GM19397 (cell line): ENCODE measurements around the gene GH1.
"Not testable (repeated sequence)": the region's sequence is repeated elsewhere in the genome, so short reads cannot be mapped to it uniquely, and the experiment has no call there.

Experiments
- ATAC-seq: cut with Tn5 transposase; IDR thresholded peaks from one replicate; pipeline ENCODE4 v1.9.1; 2021; ENCODE audit warnings: mild to moderate bottlenecking, moderate library complexity; ENCODE audit not compliant: unreplicated experiment

Gene GH1

DNA sequence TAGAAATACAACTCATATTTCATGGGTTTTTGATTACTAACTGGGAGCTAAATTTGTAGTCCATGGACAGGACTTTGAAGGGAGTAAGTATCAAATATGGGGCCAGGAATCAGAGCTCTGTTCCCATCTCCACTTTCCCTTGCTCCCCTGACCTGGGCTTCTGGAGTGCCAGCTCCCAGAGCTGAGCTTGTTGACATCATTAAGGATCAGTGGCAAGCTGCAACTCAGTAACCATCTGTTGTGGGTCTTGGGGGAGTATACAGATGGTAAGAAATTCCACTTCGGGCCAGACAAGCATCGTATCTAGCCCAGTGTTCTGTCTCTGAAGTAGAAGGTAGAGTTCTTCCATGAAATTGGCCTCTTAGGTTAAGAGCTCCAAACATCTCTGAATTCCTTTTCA lies 16.7 kb downstream of the GH1 start:
- ATAC-seq: not testable (repeated sequence)

DNA sequence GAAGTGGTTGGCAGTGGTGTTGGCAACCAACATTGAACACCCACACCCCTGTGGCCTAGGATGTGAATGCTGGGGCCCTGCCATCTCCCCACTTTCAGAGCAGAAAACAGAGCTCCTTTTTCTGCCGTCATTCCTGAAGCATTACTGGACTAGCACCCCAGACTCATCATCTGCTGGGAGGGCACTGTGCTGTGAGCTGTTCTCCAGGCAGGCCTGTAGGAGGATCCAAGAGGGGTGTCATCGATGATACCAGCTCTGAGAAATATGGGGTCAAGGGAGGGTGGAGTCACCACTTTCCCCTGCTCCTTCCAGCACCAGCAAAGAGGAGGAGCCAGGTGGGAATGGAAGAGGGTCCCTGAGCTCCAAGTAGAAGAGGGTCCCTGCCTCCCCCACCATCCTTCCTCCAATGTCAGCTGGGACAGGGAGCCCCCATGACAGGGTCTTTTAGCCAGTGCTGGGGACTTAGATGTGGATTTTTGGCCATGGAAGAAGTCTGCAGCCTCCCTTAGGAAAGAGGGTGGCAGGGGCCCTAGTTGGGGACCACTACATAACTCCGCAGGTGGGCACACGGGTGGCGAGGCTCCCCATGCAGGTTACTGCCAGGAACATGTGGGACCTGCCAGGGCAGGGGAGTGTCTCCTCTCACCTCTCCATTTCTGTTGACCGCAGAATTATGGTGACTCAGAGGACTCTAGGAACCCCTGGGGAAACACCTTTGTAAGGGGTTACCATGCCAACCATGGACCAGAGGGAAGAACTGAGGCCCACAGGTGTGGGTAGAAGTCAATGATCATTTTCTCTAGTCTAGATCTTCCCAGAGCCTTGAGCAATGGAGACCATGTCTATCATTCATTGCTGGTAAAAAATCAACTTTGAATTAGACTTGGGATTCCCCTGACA lies 19.5 kb downstream of the GH1 start:
- not testable (repeated sequence) for ATAC-seq

DNA sequence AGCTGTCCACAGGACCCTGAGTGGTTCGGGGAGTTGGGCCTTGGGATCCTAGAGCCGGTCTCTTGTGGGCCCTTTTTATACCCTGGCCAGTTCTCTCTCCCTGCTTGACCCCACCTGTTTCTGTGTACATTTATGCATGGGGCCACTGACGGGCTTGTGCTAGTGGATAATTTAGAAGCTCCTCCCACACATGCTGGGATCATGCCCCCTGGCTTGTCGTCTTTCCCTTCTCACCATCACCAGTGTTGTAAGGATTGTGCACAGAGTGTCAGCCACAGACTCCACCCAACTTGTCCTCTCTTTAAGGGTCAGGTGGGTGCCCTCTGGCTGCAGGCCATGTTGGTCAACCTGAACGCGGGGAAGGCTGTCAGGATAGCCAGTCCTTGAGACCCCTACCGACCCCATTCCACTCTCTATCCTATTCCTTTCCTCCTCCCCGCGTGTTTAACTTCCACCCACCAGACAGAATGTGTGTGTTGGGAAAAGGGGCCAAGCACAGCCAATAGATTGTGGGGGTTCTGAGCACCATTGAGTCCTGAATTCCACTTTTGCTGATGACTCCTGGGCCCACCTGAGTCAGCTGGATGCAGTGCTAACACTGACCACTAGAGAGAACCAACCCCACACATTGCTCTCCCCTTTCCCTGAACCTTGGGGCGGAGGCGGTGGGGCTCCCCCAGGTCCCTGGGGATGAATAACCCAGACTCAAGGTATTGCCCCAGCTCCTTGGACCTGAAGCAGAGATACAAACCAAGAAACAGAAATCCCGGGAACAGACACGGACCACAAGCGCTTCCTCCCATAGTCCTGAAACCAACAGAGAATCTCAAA lies 21.9 kb downstream of the GH1 start, which contains the start of gene CSH1:
Gene CSH1 (minus strand): TSS at position 51 of the 831 bp plus-strand sequence. CDS start 63 bp downstream, outside the sequence.
- ATAC-seq: not testable (repeated sequence)

DNA sequence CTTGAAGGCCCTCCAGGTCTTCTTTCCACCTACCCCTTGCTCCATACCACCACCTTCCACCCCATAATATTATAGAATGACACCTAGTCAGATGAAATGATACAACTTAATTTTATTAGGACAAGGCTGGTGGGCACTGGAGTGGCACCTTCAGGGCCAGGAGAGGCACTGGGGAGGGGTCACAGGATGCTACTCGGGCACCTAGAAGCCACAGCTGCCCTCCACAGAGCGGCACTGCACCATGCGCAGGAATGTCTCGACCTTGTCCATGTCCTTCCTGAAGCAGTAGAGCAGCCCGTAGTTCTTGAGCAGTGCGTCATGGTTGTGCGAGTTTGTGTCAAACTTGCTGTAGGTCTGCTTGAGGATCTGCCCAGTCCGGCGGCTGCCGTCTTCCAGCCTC lies 23.8 kb downstream of the GH1 start:
- ATAC-seq: not testable (repeated sequence)

DNA sequence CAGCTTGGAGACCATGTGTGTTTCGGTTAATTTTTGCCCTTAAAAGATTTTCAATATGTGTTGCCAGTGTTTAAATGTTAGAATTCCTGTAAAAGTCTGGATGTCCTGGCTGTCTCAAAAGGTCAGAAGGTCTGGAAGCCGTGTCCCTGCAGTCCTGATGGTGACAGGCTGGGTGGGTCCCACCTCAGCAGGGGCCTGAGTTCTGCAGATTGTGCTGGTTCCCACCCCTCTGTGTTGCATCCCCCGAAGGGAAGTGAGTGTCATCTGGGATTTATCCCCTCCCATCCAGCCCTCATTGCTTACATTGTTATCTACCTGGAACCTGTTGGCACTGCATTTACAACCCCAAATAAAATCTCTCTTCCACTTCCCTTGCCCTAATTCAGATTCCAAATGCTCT lies 24.6 kb downstream of the GH1 start:
- not testable (repeated sequence) for ATAC-seq

DNA sequence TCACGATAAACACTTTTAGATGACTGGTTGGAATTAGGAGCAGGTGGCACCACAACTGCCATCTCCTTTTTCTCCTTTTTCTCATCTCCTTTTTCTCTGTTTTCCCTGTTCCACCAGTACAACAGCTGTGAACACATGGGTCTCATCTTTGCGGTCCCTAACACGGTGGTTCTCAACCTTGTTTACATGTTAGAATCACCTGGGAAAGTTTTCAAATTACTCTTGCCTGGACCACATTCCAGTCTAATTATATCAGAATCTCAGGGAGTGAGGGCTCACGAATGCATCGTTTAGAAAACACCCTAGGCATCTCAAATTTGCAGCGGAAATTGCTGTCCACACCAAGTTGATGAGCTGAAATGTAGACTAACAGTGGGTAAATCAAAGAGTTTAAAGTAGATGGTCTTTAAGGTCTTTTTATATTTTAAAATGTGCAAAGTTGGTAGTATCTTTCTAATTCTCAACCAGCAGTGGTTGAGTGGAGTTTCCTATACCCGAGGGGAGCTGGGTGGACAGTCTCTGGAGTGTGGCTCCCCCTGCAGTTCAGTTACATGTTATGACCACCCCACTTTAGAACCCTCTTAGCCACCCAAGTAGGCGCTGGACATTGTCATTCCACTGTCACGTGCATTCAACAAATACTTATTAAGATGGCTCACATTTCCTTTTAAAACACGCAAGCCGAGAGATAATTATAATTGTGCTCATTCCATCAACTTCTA lies 26.2 kb downstream of the GH1 start:
- not testable (repeated sequence) for ATAC-seq

DNA sequence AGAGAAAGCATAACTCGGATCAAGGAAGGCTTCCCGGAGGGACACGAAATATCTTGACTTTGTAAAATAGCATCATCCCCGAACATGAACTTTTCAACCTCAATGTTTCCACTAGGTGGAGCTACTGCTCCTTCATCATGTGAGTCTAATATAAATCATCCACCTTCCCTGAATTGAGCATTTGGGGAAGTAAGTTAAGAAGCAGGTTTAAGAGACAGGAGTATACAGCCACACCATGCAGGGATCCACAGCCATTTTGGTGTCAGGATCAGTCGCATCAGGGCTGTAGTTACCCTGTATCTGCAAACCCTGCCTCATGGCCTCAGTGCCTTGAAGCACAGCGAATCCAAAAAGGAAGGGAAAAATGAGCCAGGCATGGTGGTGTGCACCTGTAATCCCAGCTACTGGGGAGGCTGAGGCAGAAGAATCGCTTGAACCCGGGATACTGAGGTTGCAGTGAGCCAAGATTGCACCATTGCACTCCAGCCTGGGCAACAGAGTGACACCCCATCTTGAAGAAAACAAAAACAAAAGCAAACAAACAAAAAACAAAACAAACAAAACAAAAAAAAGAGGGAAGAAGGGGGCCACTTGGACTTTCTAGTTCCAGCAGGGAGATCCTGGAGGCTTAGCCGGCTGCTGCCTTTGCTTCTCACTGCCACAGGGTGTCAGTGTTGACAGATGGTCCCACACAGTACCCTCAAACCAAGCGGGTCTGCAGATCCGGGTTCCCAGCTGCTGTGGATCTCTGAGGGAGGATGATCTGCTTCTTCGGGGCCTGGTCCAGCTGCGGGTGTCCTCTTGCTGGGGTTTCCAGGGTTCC lies 29.4 kb downstream of the GH1 start:
- ATAC-seq: not testable (repeated sequence)

DNA sequence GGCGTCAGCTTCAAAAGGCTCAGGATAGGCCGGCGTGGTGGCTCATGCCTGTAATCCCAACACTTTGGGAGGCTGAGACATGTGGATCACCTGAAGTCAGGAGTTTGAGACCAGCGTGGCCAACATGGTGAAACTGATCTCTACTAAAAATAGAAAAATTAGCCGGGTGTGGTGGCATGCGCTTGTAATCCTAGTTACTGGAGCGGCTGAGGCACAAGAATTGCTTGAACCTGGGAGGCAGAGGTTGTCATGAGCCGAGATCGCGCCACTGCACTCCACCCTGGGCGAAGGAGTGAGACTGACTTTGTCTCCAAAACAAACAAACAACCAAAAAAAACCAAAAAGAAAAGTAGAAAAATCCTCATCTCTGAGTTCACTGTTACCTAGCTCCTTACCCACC lies 33.5 kb downstream of the GH1 start:
- not testable (repeated sequence) for ATAC-seq

DNA sequence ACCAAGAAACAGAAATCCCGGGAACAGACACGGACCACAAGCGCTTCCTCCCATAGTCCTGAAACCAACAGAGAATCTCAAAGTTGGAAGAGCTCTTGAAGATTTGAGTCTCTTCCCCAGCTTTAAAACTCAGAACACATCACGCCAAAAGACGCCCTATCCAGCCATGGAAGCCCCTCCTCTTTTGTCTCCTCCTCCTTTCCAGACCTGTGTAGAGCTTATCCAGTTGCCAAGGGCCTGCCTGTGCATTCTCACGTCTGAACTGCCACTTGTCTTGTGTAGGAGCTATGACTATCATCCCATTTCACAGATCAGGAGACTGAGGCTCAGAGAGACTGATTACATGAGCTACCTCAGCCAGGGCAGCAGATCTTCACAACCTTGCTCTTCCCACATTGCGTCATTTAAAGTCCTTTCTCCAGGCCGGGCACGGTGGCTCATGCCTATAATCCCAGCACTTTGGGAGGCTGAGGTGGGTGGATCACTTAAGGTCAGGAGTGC lies 36.0 kb downstream of the GH1 start:
- not testable (repeated sequence) for ATAC-seq

DNA sequence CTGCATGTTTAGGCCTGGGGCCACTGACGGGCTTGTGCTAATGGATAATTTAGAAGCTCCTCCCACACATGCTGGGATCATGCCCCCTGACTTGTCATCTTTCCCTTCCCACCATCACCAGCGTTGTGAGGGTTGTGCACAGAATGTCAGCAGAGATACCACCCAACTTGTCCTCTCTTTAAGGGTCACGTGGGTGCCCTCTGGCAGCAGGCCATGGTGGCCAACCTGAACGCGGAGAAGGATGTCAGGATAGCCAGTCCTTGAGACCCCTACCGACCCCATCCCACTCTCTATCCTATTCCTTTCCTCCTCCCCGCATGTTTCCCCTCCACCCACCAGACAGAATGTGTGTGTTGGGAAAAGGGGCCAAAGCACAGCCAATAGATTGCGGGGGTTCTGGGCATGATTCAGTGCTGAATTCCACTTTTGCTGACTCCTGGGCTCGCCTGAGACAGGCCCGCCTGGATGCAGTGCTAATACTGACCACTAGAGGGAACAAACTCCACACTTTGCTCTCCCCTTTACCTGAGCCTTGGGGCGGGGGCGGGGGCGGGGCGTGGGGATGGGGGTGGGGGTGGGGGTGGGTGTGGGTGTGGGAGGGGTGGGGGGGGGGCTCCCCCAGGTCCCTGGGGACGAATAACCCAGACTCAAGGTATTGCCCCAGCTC lies 36.6 kb downstream of the GH1 start, which contains the start of gene GH2:
Gene GH2 (minus strand): TSS at position 10 of the 667 bp plus-strand sequence. CDS start 143 bp downstream, outside the sequence.
- no peak for ATAC-seq

DNA sequence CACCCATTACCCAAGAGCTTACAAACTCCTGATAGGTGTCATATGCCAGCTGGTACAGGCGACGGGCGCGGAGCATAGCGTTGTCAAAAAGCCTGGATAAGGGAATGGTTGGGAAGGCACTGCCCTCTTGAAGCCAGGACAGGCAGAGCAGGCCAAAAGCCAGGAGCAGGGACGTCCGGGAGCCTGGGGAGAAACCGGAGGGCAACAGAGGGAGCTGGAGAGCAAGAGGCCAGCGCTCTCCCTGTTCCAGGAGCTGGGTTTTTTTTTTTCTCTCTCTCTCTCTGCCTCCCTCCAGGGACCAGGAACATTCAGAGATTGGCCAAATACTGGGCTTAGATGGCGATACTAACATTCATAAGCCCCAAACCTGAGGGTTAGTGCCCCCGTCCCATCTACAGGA lies 37.3 kb downstream of the GH1 start:
- not testable (repeated sequence) for ATAC-seq

DNA sequence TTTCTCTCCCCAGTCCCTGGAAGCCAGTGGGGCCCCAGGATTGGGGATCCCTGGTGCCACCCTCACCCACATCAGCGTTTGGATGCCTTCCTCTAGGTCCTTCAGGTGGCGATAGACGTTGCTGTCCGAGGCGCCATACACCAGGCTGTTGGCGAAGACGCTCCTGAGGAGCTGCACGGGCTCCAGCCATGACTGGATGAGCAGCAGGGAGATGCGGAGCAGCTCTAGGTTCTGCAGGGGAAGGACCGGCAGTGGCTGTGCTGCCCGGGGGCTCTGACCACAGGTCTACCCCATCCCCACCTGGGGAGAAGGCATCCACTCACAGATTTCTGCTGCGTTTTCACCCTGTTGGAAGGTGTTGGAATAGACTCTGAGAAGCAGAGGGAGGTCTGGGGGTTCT lies 37.9 kb downstream of the GH1 start:
- no peak for ATAC-seq

DNA sequence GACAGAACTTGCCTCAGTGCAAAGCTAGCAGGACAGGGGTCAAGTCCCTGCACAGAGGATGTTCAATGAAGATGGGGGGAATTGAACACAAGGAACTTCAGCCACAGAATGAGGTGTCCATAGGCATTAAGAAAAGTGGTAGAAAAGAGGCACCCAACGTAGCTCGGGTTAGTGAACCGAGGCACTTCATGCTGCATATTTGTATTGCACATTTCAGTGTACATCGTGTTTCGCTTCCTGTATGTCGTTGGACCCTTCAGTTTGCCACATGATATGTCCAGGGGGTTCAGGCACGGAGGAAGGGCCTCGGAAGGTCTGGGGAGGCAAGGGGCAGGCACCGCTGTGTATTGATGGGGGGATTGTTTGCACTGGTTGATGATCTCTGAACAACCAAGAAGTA lies 40.2 kb downstream of the GH1 start:
- not testable (repeated sequence) for ATAC-seq

DNA sequence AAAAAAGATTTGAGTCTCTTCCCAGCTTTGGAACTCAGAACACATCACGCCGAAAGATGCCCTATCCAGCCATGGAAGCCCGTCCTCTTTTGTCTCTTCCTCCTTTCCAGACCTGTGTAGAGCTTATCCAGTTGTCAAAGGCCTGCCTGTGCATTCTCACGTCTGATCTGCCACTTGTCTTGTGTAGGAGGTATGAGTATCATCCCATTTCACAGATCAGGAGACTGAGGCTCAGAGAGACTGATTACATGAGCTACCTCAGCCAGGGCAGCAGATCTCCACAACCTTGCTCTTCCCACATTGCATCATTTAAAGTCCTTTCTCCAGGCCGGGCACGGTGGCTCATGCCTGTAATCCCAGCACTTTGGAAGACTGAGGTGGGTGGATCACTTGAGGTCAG lies 43.9 kb downstream of the GH1 start:
- not testable (repeated sequence) for ATAC-seq

DNA sequence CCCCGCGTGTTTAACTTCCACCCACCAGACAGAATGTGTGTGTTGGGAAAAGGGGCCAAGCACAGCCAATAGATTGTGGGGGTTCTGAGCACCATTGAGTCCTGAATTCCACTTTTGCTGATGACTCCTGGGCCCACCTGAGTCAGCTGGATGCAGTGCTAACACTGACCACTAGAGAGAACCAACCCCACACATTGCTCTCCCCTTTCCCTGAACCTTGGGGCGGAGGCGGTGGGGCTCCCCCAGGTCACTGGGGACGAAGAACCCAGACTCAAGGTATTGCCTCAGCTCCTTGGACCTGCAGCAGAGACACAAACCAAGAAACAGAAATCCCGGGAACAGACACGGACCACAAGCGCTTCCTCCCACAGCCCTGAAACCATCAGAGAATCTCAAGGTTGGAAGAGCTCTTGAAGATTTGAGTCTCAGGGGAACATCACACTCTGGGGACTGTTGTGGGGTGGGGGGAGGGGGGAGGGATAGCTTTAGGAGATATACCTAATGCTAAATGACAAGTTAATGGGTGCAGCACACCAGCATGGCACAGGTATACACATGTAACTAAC lies 44.5 kb downstream of the GH1 start:
- ATAC-seq: not testable (repeated sequence)

DNA sequence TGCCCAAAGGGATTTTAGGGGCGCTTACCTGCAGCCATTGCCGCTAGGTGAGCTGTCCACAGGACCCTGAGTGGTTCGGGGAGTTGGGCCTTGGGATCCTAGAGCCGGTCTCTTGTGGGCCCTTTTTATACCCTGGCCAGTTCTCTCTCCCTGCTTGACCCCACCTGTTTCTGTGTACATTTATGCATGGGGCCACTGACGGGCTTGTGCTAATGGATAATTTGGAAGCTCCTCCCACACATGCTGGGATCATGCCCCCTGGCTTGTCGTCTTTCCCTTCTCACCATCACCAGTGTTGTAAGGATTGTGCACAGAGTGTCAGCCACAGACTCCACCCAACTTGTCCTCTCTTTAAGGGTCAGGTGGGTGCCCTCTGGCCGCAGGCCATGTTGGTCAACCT lies 45.1 kb downstream of the GH1 start, which contains the start of gene CSH2:
Gene CSH2 (minus strand): TSS at position 101 of the 400 bp plus-strand sequence. CDS start 63 bp downstream, at position 38.
- not testable (repeated sequence) for ATAC-seq

DNA sequence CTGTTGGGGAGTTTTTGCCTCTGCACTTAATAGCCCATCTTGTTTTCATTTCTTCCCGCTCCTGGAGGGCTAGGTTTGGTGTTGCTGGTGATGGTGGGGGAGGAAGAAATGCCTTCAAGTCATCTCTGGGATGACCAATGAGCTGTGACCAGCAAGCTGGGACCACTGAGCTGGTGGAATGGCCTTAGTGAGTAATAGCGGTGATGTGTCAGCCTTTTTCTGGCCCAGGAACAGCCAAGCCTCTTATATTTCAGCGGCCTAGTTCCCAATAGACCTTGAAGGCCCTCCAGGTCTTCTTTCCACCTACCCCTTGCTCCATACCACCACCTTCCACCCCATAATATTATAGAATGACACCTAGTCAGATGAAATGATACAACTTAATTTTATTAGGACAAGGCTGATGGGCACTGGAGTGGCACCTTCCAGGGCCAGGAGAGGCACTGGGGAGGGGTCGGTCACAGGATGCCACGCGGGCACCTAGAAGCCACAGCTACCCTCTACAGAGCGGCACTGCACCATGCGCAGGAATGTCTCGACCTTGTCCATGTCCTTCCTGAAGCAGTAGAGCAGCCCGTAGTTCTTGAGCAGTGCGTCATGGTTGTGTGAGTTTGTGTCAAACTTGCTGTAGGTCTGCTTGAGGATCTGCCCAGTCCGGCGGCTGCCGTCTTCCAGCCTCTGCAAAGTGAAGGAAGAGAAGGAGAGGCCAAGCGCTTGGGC lies 46.8 kb downstream of the GH1 start:
- not testable (repeated sequence) for ATAC-seq

DNA sequence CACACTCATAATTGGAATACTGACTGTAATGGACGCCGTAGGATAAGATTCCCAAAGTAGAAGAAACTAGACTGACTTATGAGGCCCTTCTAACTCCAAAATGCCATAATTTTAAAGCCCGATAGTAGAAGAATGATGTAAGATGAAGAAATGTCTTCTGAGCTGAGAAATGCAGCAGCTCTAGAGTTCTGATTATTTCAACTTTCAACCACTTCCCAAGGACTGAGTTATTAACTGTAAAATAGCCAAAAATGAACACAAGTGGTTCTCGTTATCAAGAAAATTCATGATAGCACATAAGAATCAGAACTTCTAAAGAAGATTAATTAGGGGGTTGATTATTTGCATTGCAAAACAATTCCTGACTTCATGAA lies 48.4 kb downstream of the GH1 start:
- ATAC-seq: not testable (repeated sequence)
